ENCODE data around the gene LYRM1. TPM values are rescaled to one million over a fixed set of nuclear protein-coding genes. Genes with fewer than 3 reads are reported as not detected.

The LYRM1 gene
- total and polyA plus RNA-seq, 2 of the 8 experiments (the other 6 are each of a cell fraction or from before 2014, with no cell fraction given), result 11.6 to 13.4 TPM

DNA sequence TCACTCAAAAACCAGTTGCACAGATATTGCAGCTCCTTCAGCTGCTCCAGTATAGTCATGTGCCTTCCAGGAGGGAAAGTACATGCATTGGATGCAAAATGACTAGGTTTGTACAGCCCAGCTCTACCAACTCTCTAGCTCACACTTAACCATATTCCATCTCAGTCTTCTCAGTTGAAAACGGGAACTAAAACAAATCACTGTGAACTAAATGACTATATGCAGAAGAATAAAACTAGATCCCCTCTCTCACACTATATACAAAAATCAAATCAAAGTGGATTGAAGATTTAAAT is 25.3 kb upstream of the LYRM1 start:
- Histone ChIP-seq H3K4me3 (ENCODE audit: extremely low read depth in 1 of 4, insufficient read depth in 2 of 4, low read depth in 3 of 4, low read length in 4 of 4) (no peak overlapping the region), H3K56ac (replicated peaks; ENCODE audit: insufficient read length, low read depth, low read length) (no peak overlapping the region), H3K27ac (ENCODE audit: low read depth, low read length) (no peak overlapping the region), H2AFZ (ENCODE audit: low read length) (no peak overlapping the region), H3K4me1 (replicated peaks in 1 of 4; ENCODE audit: control insufficient read depth in 3 of 4, insufficient read depth in 4 of 4, low read length in 3 of 4) (peaks cover 0 to 9% (median 2%) of the 10 kb centered on the region in 4 experiments; a peak in 2 of 7 replicates), H3K23ac (ENCODE audit: insufficient read length) (no peak overlapping the region), H2AK5ac (ENCODE audit: low read depth, low read length) (no peak overlapping the region), H4K8ac (ENCODE audit: extremely low read depth, insufficient read depth, low read length) (no peak overlapping the region), H4K5ac (ENCODE audit: insufficient read length, low read depth, low read length) (no peak overlapping the region), H3K36me3 (ENCODE audit: control insufficient read depth in 2 of 4, insufficient read depth in 4 of 4, low read length in 3 of 4) (no peaks in the 10 kb centered on the region), H3K9me3 (ENCODE audit: insufficient read depth in 2 of 2, low read depth in 1 of 2, low read length in 1 of 2) (no peaks in the 10 kb centered on the region), H3K23me2 (ENCODE audit: low read depth, low read length) (no peaks in the 10 kb centered on the region), H3K4ac (replicated peaks; ENCODE audit: insufficient read length, low read depth, low read length) (no peak overlapping the region), H3K79me1 (ENCODE audit: low read depth, low read length) (peaks cover 7% of the 10 kb centered on the region; the same call in 1 of the 2 replicates), H4K20me1 (replicated peaks in 1 of 2; ENCODE audit: control insufficient read depth in 1 of 2, insufficient read depth in 2 of 2, low read length in 2 of 2) (peaks cover 0 to 4% of the 10 kb centered on the region in 2 experiments), H3K79me2 (ENCODE audit: control insufficient read depth in 1 of 2, insufficient read depth in 2 of 2, low read length in 2 of 2) (peaks cover 10 to 84% of the 10 kb centered on the region in 2 experiments), H3K27me3 (replicated peaks in 1 of 4; ENCODE audit: control insufficient read depth in 3 of 4, extremely low read depth in 1 of 4, insufficient read depth in 3 of 4, low read length in 3 of 4) (no peaks in the 10 kb centered on the region), H2BK5ac (ENCODE audit: low read depth, low read length) (no peak overlapping the region), H3K18ac (ENCODE audit: extremely low read depth, low read length) (no peak overlapping the region), H4K91ac (replicated peaks; ENCODE audit: insufficient read length, low read length) (no peak overlapping the region), H2BK15ac (ENCODE audit: low read length) (no peak overlapping the region), H3K14ac (ENCODE audit: insufficient read length) (no peak overlapping the region), H2BK12ac (ENCODE audit: low read depth, low read length) (no peak overlapping the region), H2BK120ac (replicated peaks; ENCODE audit: low read depth, low read length) (no peak overlapping the region), H3K4me2 (ENCODE audit: insufficient read depth in 1 of 2, low read depth in 2 of 2, low read length in 2 of 2) (no peak overlapping the region), H3K9ac (replicated peaks in 1 of 4; ENCODE audit: extremely low read depth in 1 of 4, low read depth in 3 of 4, low read length in 3 of 4) (no peak overlapping the region), H2BK20ac (ENCODE audit: low read length) (no peak overlapping the region)
- ChIA-PET CTCF (ENCODE audit: partially characterized antibody) (interaction anchor here (0.6 to 4.2 kb wide), 14 partner anchors 9 to 342 kb away, joined by 3 to 23 read pairs (median 3); no protein-coding TSS in a partner anchor), POLR2A (ENCODE audit: partially characterized antibody) (interaction anchor here (0.9 to 1.5 kb wide), 4 partner anchors 10 to 227 kb away, joined by 3 read pairs; no protein-coding TSS in a partner anchor)
- FAIRE-seq (no peak), DNase-seq (ENCODE audit: low read depth in 1 of 2, low spot score in 2 of 2) (no peak)
- WGBS, 2 experiments (ENCODE audit: extremely low coverage in 1 of 2, insufficient coverage in 1 of 2, insufficient read length in 1 of 2, insufficient replicate concordance in 2 of 2, low coverage in 1 of 2, low lambda C conversion rate in 2 of 2, missing lambda C conversion rate in 1 of 2), result 81% methylated on average over 1 of the region's 1 CpG; no CpG with 5 or more reads in 1 of the 2 experiments
- TF ChIP-seq RXRA (IDR thresholded peaks at IDR 0.05; ENCODE audit: insufficient read depth, low read depth, low read length), result no peak
- no peak for TF ChIP-seq SUZ12 (IDR thresholded peaks at IDR 0.05; ENCODE audit: low read length)
- TF ChIP-seq TEAD4 (IDR thresholded peaks at IDR 0.05; ENCODE audit: low read depth, low read length), result no peak
- TF ChIP-seq, protein P1, sequence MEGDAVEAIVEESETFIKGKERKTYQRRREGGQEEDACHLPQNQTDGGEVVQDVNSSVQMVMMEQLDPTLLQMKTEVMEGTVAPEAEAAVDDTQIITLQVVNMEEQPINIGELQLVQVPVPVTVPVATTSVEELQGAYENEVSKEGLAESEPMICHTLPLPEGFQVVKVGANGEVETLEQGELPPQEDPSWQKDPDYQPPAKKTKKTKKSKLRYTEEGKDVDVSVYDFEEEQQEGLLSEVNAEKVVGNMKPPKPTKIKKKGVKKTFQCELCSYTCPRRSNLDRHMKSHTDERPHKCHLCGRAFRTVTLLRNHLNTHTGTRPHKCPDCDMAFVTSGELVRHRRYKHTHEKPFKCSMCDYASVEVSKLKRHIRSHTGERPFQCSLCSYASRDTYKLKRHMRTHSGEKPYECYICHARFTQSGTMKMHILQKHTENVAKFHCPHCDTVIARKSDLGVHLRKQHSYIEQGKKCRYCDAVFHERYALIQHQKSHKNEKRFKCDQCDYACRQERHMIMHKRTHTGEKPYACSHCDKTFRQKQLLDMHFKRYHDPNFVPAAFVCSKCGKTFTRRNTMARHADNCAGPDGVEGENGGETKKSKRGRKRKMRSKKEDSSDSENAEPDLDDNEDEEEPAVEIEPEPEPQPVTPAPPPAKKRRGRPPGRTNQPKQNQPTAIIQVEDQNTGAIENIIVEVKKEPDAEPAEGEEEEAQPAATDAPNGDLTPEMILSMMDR (IDR thresholded peaks at IDR 0.05; ENCODE audit: control extremely low read depth in 1 of 3, insufficient read depth in 1 of 3, low read depth in 1 of 3, low read length in 3 of 3), result no peak
- TF ChIP-seq ASH2L (IDR thresholded peaks at IDR 0.05; ENCODE audit: low read length), result no peak
- TF ChIP-seq JUN (IDR thresholded peaks at IDR 0.05; ENCODE audit: low read depth, low read length), result no peak
- no peak for TF ChIP-seq SAP30 (IDR thresholded peaks at IDR 0.05; ENCODE audit: insufficient read depth, insufficient replicate concordance, low read length)
- no peak for TF ChIP-seq TAF1 (IDR thresholded peaks at IDR 0.05; ENCODE audit: low read depth, low read length)
- no peak for TF ChIP-seq ATF2 (IDR thresholded peaks at IDR 0.05; ENCODE audit: low read length)
- no peak for TF ChIP-seq FOSL1 (IDR thresholded peaks at IDR 0.05; ENCODE audit: insufficient read depth, low read depth, low read length)
